G401 (cell line): ENCODE results near the gene ZIC5. TPM values are rescaled to one million over a fixed set of nuclear protein-coding genes. Genes with fewer than 3 reads are reported as not detected.
"Not testable (repeated sequence)": the region's sequence is repeated elsewhere in the genome, so short reads cannot be mapped to it uniquely, and the experiment has no call there.

Experiments
- DNase-seq: peaks from one replicate; pipeline ENCODE4 v3.0.0-alpha.2; 2015; ENCODE audit warnings: low spot score
- in situ Hi-C: cut with HindIII; loops from 2 replicates; pipeline ENCODE4 v1.10.0; 2016; ENCODE audit warnings: low sequenced_read_pairs, mixed read lengths
- total RNA-seq: library from RNA; depleted of rRNA; stranded (reverse); fragments of >200 nt; shearing (Covaris generic); gene quantifications from 2 replicates; pipeline ENCODE4 v1.2.3, GENCODE V29; 2014

The ZIC5 gene
- total RNA-seq, 1 experiment from 2014 or later, result 10.1 TPM

DNA sequence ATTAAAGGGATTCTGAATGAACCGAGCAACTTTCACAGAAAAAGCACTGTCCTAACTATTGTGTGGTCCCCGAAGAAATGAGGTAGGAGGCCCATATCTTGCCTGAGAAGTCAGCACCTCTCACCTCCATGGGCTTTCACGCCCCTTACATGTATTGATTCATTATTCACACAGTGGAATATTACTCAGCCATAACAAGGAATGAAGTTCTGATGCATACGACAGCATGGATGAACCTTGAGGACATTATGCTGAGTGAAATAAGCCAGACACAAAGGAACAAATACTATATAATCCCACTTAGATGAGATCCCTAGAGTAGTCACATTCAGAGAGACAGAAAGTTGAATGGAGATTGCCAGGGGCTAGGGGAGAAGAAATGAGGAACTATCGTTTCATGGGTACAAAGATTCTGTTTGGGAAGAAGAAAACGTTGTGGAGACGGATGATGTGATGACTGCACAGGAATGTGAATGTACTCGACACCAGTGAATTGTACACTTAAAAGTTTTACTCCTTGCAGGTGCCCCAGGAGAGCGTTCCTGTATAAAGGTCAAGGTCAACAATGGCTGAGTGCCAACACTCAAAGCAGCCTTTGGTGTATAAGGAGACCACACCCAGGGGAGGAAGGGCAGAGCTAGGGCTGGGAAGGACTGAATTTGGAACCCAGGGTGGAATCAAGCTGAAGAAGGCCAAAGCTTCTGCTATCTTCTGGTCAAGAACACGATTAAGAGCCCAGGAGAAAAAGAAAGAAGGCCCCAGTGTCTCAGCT lies 22.5 kb downstream of the ZIC5 start:
- DNase-seq, result no peak
- in situ Hi-C loops, result no loop called here

DNA sequence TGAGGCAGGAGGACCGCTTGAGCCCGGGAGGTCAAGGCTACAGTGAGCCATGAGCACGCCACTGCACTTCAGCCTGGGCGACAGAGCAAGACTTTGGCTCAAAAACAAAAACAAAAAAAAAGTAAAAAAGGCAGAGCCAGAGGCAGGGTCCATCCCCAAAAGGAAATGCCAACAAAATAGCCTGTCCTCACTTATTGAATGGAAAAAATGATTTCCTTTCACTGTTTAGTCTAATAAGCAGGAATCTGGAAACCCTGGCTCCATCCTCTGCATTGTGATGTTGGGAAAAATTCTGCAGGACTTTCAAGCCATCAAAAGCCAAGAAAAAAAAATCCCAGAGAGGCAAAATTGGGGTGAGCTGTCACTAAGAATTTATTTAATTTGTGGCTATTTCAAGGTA lies 23.2 kb downstream of the ZIC5 start:
- in situ Hi-C loops, result no loop called here
- DNase-seq, result peak; percentile 16

DNA sequence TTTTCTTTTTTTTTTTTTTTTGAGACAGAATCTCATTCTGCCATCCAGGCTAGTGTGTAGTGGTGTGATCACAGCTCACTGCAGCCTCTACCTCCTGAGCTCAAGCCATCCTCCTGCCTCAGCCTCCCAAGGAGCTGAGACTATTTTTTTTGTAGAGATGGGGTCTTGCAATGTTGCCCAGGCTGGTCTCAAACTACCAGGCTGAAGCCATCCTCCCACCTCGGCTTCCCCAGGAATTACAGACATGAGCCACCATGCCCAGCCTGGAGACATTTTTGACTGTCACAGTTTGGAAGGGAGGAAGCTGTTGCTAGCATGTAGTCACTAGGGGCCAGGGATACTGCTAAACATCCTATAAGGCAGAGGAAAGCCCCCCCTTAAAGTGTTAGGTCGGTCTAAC lies 23.9 kb downstream of the ZIC5 start:
- DNase-seq, result no peak
- in situ Hi-C loops, result no loop called here

DNA sequence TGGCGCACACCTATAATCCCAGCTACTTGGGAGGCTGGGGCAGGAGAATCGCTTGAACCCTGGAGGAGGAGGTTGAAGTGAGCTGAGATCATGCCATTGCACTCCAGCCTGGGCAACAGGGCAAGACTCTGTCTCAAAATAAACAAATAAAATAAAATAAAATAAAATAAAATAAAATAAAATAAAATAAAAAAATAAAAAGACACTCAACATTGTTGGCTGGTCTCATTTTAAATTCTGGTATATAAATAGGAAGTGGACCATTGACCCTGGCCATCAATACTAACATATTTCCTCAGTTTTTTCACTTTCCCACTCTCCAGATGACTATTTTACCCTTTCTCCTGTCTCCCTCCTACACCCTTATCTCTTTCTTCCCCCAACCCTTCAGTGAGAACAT lies 26.1 kb downstream of the ZIC5 start:
- in situ Hi-C loops, DNase-seq: not testable (repeated sequence)

DNA sequence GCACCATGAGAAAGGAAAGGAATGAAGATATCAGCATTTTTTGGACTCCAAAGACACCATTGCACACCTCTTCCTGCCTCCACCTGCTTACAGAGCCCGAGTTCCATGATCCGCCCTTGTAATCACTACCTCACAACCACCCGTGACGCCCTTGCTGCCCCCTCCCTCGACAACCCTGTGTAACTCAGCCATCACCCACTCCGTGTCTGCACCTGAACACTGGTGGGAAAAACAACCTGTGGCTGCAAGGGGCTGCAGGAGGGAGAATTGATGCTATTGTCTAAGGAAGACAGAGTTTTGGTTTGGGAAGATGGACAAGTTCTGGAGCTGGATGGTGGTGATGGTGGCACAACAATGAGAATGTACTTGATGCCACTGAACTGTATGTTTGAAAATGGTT lies 27.0 kb downstream of the ZIC5 start:
- no peak for DNase-seq
- in situ Hi-C loops, result no loop called here

DNA sequence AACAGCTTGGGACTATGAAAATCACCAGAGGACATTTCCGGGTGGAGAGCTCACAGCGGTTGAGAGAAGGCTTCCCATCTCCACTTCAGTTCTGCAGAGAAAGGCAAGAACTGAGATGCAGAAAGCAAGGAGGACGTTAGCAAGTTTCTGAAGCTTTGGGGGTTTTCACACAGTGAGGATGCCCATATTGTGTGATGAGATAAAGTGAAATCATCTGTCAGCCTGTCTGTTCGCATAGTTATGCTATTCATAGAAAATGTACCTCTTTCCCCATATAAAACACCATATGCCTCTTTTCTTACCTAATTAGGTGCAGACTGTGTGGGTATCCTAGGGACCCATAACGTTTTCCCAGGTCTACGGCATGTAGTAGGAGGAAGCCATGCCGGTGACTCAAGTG lies 27.5 kb downstream of the ZIC5 start:
- DNase-seq, result no peak
- in situ Hi-C loops, result no loop called here

DNA sequence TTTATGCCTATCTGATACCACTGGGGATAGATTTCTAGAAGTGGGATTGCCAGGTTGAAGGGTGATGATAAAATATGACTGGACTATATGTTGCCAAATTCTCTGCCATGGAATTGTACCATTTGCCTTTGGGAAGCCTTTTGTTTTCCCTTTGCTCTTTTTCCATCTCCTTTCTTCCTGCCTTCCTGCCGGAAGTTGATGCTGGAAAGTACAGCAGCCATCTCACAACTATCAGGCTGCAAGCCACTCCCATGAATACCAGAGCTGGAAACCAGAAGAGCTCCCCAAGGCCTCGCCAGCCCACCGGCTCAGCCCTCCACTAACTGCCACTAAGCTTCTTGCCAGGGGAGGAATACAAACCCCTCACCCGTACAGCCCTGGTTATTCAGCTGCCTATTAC lies 29.7 kb downstream of the ZIC5 start:
- in situ Hi-C loops, result no loop called here

DNA sequence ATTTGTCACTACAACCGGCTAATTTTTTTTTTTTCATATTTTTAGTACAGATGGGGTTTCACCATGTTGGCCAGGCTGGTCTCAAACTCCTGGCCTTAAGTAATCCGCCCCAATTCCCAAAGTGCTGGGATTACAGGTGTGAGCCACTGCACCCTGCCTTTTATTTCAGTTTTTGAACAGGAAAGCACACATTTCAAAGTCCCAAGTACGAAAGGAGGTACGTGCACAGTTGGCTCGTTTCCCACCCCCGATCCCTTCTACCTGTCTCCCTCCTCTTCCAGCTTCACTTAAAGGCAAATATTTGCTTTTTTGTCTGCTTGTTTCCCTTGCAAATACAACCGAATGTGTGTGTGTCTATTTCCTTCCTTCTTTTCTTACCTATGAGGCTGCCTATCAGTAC lies 30.5 kb downstream of the ZIC5 start:
- DNase-seq, result peak; percentile 30
- in situ Hi-C loops, result no loop called here

More for the DNA sequence above, 29.7 kb downstream of the ZIC5 start:
- DNase-seq, result no peak

DNA sequence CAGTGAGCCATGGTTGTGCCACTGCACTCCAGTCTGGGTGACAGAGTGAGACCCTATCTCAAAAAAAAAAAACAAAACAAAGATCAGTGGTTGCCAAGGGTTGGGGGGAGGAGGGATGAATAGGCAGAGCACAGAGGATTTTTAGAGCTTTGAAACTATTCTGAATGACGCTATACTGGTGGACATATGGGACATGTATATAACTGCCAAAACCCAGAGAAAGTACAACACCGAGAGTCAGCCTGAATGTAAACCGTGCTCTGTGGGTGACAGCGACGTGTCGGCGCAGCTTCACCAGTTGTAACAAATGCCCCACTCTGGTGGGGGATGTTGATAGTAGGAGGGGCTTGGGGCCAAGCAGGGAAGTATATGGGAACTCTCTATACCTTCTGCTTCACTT lies 32.9 kb downstream of the ZIC5 start:
- in situ Hi-C loops, result no loop called here
- no peak for DNase-seq

DNA sequence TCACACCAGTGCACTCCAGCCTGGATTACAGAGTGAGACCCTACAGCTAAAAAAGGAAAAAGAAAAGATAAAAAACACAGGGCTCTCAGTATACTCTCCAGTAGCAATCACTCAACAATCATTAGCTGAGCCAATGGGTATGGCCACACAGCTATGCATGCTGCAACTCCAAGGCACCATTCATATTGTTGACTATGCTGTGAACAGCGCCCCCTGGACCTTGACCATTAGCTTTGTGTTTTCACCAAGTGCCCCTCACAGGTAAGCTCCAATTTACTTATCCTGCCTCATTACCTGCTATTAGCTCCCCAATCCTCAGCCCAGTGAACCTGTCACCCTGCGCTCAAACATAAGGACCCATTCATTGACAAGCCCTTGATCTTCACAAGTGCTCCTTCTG lies 35.8 kb downstream of the ZIC5 start:
- DNase-seq, result no peak
- in situ Hi-C loops, result no loop called here

DNA sequence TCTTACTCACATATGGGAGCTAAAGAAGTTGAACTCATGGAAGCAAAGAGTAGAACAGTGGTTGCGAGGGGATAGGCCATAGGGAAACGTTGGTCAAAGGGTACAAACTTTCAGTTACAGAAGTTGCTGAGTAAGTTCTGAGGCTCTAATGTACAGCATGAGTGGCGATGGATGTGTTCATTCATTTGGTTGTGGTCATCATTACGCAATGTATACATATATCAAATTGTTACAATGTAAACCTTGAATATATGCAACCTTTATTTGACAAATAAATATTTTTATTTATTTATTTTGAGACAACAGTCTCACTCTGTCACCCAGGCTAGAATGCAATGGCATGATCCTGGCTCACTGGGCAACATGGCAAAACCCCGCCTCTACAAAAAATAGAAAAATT lies 38.7 kb downstream of the ZIC5 start:
- in situ Hi-C loops, result no loop called here
- no peak for DNase-seq

DNA sequence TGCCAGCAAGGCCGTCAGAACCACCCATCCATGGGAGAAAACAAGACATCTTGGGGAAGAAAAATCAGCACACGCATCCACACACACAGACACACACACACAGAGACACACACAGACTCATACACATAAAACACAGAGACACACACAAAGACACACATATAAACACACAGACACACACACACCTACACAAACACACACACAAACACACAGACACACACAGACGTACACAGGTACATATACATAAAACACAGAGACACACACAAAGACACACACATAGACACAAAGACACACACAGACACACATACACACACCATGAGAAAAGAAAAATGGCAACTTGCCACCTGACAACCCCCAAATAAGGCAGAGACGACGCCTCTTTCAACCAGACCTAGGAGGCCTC lies 40.6 kb downstream of the ZIC5 start:
- no peak for DNase-seq
- in situ Hi-C loops, result no loop called here

DNA sequence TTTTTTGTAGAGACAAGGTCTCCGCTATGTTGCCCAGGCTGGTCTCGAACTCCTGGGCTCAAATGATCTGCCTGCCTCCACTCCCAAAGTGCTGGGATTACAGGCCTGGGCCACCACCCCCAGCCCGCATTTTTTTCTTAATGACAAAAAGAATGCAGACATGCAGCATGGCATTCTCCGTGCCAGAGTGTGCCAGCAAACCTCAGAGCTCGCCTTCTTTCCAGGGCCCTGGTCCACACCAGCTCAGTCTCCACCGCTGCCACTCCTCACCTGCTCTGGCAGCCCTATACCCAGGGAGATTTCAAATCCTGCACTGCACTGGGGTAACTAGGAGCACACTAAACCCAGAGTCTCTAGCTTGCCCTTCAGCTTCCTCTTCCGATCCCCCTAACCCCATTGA lies 41.7 kb downstream of the ZIC5 start:
- in situ Hi-C loops, result no loop called here
- DNase-seq, result no peak

DNA sequence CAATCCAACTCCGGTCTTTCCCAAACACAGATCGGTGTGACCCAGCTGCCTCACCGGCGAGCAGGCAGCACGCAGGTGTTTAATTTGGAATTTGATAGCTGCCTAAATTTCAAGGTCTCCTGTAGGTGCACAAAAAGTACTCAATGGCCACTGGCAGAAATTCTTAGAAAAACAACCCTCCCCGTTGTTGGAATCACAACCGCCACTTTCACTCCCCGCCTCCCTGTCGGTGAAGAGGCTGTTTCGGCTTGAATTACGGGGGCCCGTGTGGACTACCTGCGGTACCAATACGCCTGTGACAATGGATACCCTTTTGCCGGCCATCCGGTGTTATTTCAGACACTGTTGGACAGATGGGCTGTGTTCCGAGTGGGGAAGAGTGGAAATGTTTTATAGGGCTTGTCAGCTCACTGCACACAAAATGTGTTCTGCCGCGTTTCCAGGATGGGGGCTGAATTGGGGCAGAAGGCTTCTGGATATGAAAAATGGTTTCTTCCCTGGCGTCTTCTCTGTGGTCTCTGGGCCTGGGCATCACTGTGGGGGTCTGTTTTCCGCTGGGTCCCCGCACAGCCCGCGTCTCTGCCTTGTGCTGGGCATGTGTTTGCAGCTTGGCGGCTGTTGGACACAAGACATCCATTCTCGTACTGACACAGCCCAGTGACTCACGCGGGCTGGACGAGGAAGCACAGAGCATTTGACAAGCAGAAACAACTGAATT lies 45.4 kb downstream of the ZIC5 start:
- in situ Hi-C loops, result no loop called here

DNA sequence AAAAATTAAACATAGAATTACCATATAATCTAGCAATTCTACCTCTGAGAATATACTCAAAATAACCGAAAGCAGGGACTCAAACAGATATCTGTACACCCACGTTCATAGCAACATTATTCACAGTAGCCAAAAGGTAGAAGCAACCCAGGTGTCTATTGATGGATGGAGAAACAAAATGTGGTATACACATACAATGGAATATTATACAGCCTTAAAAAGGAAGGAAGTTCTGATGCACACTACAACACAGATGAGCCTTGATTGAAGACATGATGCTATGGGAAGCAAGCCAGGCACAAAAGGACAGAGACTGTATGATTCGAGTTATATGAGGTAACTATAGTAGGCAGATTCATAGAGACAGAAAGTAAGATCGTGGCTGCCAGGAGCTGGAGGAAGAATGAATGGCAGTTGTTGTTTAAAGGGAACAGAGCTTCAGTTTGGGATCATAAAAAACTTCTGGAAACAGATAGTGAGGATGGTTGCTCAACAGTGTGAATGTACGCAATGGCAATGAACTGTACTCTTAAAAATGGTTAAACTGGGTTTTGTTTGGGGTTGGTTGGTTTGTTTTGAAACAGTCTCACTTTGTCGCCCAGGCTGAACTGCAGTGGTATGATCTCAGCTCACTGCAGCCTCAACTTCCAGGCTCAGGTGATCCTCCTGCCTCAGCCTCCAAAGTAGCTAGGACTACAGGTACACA lies 47.5 kb downstream of the ZIC5 start:
- in situ Hi-C loops, result no loop called here
- DNase-seq, result no peak

More for the DNA sequence above, 45.4 kb downstream of the ZIC5 start:
- peak; percentile 84 for DNase-seq

DNA sequence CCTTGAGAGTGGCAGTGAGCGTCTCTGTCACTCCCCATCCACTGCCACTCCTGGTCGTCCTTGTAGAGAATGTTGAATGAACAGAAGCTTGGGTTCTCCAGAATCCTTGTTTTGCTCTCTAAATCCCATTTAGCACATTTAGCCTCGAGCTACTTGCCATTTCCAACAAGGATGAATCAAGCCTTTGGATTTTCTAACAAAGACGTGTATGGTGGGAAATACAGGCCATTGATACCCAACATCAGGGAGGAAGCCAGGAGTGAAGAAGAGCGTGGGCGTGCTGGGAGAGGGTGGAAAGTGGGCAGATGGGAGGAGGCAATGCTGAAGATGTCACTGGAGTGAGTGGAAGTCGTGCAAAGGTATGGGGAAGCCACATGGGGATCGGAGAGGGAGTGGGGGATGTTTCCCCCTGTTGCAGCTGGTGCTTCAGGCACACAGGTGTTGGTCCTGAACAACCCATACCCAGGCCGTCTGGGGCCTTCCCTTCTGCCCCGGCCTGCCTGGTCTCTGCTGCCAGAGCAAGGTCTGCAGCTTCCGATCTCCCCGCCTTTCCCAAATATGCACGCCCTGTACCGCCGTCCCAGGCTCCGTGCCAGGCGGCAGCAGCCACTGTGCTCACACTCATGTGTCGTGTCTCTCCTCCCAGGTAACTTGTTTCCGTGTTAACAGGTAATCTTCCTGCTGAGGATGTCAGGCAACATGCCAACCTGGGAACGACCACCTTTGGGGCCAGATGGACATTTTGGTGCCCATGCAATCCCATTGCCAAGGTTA lies 48.7 kb downstream of the ZIC5 start:
- peak; percentile 78 for DNase-seq
- in situ Hi-C loops, result no loop called here

DNA sequence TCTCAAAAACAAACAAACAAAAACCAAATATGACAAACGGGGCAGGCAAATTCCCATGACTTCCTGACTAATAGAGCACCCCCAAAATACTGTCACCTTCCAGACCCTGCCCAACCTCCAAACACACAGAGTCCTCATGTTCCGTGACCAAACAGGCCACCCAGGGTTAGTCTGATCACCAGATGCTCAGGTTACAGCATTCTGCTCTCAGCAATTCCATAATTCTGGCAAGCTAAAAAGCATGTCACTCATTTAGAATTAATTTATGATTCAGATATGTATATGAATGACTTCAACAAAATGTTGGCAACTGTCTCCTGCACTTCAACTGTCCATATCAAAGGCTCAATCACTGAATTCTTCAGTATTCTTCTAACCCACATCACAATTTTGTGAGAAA lies 52.4 kb downstream of the ZIC5 start:
- no peak for DNase-seq
- in situ Hi-C loops, result no loop called here

DNA sequence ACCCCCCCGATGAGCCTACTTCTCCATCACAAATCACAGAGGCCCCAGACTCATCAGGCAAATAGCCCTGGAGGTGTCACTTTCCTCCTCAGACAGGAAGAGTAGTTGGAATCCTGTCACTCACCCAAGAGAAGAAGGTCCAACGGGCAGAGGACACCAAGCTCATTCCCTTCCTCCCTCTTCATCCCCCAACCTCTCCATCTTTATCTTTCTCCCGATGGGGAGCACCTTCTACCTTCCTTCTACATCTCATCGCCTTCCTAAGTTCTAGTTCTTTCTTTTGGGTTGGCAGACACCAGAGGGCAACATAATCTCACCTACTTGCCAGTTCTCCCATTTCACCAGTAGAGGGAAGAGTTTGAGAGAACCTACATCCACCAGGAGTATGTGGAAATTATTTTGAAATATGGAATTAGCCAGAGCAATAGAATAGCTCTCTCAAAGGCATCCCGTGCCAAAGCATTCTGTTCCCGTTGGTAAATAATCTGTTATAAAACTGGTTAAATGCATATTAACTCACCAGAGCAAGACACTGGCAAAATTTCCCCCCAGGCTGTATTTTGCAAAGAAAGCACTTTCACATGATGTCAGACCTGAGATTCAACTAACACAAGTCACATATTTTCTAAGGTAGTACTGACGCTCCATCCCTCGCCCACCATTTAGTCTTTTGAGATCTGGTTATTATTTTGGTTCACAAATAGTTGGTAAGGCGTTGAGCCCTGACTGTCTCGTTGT lies 55.0 kb downstream of the ZIC5 start:
- in situ Hi-C loops, result no loop called here
- DNase-seq, result peak; percentile 89

DNA sequence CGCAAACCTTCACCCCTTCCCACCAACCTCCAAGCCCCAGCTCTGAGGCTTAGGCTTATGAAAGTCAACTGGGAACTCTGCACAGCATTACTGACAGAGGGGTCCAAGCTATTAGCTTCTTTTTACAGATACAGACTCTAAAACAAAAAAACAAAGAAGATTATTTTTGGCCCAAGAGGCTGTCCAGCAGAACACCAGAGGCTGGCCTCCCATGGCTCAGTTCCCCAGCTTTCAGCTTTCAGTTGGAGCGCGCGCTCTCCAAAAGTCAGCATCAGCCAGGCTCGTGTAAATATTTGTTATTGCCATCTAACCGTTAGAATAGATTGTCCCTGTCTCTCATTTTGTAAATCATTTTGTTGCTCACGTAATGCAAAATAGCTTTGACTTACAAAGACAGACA lies 58.4 kb downstream of the ZIC5 start:
- peak; percentile 49 for DNase-seq
- in situ Hi-C loops, result no loop called here
